Skin of body (tissue), 2 donors: ENCODE data around the gene SH3BP2. TPM values are rescaled to one million over a fixed set of nuclear protein-coding genes. Genes with fewer than 3 reads are reported as not detected.
"Not testable (repeated sequence)": the region's sequence is repeated elsewhere in the genome, so short reads cannot be mapped to it uniquely, and the experiment has no call there.

ENCODE experiments used
- DNase-seq: peaks from one replicate; lab custom pipeline; 2025; lab: John Stamatoyannopoulos, UW
- total RNA-seq: library from RNA; depleted of rRNA; stranded (reverse); fragments of >200 nt; gene quantifications from one replicate; pipeline ENCODE4 v1.2.3, GENCODE V29; 2014

SH3BP2 gene
- total RNA-seq, 1 donor from 2014 or later = 29.4 TPM

- not testable (repeated sequence) for DNase-seq
Measured at GRCh38 chr4:2762486-2763370, 30.2 kb upstream of the SH3BP2 start.

DNA sequence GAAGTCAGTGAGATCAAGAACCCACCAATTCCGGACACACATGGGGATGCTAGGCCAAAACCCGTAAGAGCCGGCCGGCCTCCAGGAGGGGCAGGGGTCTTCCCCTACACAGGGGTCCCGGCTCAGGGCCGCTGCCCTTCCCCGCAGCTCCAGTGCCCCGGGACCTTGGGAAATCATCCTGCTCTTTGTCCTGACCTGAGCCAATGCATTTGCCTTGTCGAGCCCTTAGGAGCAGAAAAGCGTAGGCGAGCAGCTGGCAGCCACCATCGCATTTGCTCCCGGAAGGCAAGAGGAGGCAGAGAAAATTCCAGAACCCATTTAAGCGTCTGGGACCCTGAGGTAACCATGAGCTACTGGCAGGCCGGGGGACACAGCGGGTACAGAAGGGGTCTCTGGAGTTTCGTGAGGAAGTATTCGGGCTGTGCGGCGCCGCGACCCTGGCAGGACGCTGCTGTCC, 29.3 kb upstream of the SH3BP2 start:
- DNase-seq = no peak

DNA sequence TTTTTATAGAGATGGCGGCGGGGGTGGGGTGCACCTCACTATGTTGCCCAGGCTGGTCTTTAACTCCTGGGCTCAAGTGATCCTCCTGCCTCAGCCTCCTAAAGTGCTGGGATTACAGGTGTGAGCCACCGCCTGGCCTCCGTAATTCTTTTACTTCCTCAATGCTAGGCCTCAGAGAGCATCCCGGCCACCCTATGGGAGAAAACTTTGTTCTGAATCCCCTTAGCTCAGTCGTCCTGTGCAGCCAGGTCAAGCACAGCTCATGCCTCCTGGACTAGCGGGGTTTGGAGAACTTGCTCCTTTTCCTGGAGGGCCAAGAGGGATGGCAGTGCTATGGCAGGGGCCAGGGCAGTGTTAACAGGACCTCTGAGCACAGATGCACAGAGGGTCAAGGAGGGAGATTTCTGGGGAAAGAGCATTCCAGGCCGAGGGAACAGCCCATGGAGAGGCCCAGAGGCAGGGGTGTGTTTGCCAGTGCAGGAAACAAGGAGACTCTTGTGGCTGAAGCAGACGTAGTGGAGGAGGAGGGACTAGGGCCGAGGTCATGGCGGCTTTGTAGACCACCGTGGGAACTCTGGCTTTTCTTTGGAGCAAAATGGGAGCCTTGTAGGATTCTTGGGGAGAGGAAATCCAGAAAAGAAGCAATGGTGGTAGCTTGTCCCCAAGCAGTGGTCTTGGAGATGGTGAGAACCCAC, 26.9 kb upstream of the SH3BP2 start:
- DNase-seq = no peak

- DNase-seq = no peak
Measured at GRCh38 chr4:2767046-2767704, 25.7 kb upstream of the SH3BP2 start.

DNA sequence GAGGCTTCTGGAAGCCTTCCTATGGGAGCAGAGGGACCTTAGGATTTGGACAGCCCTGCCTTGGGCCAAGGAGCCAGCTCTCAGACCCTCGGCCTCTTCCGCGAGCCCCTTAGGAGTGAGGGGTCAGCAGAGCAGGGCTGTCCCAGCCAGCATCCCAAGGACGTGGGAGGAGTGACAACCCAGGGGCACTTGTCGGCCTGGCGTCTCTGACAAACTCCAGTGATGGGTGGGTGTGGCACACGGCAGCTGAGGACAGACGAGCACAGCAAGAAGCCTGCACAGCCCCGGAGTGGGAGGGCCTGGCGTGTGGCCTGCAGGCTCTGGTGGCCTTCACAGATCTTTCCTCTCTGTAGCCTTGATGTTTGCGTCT, 25.2 kb upstream of the SH3BP2 start:
- no peak for DNase-seq

GRCh38 chr4:2768124-2768523, 24.8 kb upstream of the SH3BP2 start:
- DNase-seq = no peak

DNA sequence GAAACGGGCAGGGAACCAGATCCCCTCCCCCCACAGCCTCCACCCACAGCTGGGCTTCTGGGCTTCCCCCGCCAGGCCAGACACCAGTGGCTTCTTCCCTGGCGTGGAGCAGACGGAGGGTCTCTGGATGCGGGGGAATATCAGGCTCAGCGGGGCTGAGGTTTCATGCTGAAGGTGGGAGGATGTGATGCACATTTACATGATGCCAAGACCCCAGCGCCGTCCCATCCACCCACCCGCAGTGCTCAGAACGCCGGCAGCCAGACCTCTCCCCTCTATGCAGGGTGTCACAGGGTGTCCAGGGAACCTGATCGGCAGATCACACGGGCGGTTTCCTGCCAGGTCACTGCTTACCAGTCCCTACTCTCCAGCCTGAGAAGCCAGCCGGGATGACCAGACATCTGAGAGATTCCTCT, 24.0 kb upstream of the SH3BP2 start:
- no peak for DNase-seq

DNA sequence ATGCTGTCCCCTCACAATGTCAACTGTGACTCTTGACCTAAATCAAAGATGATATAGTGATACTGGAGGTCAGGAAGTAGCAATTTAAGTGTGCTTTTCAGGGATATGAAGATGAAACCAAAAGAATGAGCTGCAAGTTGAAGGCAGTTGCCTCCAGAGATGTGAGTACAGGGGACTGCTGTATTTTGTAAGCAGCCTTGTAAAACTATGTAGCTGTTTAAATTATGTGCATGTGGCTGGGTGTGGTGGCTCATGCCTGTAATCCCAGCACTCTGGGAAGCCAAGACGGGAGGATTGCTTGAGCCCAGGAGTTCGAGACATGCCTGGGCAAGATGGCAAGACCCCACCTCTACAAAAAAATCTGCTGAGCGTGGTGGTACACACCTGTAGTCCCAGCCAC, 21.6 kb upstream of the SH3BP2 start:
- DNase-seq = no peak

- DNase-seq = not testable (repeated sequence)
Measured at GRCh38 chr4:2780643-2781042, 12.2 kb upstream of the SH3BP2 start.

- no peak for DNase-seq
Measured at GRCh38 chr4:2781911-2782310, 11.0 kb upstream of the SH3BP2 start.

- DNase-seq = no peak
Measured at GRCh38 chr4:2783790-2784189, 9.1 kb upstream of the SH3BP2 start.

DNA sequence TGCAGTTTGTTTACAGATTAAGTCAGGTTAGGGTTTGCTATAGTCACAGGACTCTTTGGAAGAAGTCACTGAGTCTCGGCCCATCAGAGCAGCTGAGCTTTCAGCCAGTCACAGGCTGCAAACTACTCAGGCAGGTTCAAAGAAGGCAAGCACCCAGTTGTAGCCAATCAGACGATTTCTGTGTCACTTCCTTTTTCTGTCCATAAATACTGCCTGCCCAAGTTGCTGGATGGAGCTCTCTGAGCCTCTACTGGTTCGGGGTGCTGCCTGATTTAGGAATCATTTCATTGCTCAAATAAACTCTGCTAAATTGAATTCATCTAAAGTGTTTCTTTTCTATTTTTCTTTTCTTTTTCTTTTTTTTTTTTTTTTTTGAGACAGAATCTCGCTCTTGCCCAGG, 7.3 kb upstream of the SH3BP2 start:
- DNase-seq = no peak

DNA sequence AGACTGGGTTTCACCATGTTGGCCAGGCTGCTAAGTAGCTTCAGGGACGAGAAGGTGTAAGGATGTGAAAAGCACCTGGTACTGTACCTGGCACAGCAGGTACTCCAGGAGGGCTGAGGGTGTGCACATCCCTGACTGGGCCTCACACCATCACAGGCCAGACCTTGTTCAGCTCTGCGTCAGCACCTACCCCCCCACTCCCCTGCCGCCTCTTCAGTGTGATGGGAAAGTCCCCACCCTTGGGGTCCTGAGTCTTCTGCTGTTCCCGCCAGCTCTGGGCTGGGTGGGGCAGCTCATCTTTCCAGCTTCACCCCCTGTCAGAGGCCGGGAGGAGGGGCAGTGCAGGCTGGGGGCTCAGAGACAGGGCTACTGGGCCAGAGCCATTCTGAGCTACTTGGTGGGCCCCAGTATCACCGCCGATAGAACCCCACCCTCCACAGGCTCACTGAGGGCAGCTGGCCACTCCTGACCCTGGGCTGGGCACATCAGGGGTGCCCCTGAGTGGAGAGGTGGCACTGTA, 6.7 kb upstream of the SH3BP2 start:
- DNase-seq = no peak

DNA sequence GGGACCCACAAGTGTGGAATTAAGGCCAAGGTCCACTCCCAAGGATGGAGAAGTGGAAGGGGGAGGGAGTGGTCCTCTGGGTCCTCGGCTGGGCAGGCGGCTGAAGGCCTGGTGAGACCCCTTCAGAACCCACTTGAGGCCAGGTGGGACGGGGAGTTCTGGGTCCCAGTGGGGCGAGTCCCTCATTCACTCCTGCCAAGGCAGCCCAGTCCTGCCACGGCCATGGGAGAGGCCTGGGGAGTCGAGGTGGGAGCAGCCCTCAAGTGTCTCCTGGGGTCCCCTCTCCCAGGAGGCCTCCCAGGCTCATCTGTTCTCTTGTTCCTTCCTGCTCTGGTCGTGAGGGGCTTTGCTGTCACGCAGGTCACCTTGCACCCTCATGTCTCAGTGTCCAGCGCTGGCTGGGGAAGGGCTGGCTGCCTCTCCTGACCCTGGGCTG, 6.1 kb upstream of the SH3BP2 start:
- DNase-seq = no peak

DNA sequence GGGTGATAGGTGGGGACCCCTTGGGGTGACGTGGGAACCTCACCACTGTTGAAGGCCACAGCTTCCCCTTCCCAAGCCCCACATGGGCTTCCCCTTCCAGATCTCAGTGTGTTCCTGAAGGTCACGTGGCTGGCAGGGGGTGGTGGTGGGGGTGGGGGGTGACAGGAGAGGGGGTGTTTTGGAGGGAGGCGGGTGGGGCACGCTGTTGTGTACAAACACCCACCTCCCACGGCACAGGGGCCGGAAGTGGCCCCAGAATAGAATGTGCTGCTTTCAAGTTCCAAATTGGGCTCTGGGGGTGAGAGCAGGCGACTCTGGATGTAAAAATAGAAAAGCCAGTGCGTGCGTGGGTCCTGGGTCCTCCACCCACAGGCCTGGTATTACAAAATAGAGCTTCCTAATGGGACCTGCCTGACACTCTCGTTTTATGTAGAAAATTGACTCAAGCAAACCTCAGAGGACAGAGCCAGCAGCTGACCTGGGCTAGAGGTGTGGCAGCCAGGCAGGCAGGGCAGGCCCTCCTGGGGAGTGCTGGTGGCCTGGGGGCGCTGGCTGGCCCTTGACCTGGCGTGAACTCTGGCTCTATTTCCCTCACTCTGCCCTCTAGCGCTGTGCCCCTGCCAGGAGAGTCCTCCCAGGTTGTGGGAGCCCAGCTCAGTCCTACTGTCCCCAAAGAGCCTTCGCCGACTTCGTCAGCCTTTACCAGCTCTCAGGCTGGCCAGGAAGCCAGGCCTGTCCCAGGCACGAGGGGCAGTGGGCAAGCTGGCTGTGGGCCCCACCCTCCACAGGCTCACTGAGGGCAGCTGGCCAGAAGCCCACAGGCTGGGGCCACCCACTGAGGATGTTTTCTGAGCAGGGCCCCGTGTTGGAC, 5.4 kb upstream of the SH3BP2 start:
- no peak for DNase-seq

GRCh38 chr4:2788101-2788500, 4.8 kb upstream of the SH3BP2 start:
- DNase-seq = no peak

- DNase-seq = no peak
Measured at GRCh38 chr4:2788532-2789103, 4.3 kb upstream of the SH3BP2 start.

- no peak for DNase-seq
Measured at GRCh38 chr4:2789351-2789750, 3.5 kb upstream of the SH3BP2 start.

DNA sequence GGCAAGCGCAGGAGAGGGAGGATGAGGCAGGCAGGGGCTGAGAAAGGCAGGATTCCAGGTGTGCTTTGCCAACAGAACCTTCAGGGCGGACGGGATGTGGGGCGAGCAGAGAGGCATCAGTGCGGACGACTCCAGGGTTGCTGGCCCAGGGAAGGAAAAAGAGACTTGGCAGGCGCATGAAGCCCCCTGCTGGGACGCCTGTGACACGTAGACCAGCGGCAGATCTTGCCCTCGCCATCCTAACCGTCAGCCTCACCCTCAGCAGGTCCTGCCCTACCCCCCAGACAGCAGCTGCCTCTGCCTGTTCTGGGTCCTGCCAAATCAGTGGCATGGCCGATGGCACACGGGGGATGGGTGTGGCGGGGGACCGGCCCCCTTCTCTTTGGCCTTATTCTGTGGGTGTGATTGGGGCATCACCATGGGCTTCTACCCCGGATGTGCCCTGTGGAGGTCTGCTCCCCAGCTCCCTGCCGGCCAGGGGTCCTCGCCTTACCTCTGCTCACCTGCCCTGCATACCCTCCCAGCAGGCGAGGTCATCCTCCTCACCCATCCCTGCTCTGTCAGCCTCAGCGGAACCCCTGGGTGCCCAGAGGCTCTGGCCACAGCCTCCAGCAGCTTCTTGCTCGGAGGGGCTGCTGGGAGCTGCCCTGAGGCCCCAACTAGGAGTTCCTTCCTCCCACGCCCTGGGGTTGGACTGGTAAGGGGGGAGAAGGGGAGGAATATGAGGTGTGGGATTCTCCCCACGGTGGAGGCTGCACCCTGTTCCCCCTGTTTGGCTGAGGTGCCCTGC, 2.9 kb upstream of the SH3BP2 start:
- DNase-seq = no peak
